ENCODE results near the gene POLR3K.

DNA sequence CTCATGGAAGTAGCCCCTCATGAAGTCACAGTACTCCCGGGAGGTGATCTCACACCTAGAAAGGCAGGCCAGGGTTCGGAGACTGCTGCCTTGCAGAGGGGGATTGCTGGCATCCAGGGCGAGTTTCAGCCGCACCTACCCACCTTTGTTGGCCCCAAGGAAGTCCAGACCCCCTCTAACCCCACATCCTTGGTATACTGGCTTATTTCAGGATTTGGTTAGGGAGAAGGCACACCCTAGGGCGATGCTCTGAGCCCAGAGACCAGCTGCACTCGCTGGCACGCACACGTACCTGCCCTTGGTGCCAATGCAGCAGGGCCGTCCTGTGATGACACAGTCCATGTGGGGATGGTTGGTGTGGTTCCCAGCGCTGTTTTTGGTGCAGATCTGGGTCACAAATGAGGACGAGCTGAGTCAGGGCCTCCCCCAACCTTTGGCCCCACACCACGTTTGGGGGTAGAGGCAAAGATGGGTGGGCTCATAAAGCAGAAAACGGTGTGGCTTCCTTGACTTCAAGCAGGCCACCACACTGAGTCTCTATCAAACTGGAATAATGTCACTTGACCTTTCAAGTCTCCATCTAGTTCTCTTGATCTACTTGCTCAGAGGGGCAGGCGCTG is 6.1 kb upstream of the POLR3K start:
- TF ChIP-seq GATA2 (IDR thresholded peaks at IDR 0.05; ENCODE audit: low read depth, low read length) (no peak), GATA3 (IDR thresholded peaks at IDR 0.05; ENCODE audit: low read depth, low read length) (no peak)
